Left renal pelvis (tissue), 4 donors: ENCODE measurements around the gene QSOX2. TPM values are rescaled to one million over a fixed set of nuclear protein-coding genes. Genes with fewer than 3 reads are reported as not detected.

Source experiments
- DNase-seq, 4 donors: peaks; one replicate each; pipeline ENCODE4 v3.0.0-alpha.2; 2013; ENCODE audit warnings: low read depth in 4 of 4, low spot score in 3 of 4
- polyA plus RNA-seq, 4 donors: library from polyadenylated mRNA; unstranded; fragments of 120-200 nt; gene quantifications; one replicate each; pipeline ENCODE4 v1.2.1, GENCODE V29; 2013; ENCODE audit not compliant: insufficient read length in 4 of 4

Gene QSOX2
- polyA plus RNA-seq, 4 donors = 14.3 to 20.6 (median 15.5) TPM

DNA sequence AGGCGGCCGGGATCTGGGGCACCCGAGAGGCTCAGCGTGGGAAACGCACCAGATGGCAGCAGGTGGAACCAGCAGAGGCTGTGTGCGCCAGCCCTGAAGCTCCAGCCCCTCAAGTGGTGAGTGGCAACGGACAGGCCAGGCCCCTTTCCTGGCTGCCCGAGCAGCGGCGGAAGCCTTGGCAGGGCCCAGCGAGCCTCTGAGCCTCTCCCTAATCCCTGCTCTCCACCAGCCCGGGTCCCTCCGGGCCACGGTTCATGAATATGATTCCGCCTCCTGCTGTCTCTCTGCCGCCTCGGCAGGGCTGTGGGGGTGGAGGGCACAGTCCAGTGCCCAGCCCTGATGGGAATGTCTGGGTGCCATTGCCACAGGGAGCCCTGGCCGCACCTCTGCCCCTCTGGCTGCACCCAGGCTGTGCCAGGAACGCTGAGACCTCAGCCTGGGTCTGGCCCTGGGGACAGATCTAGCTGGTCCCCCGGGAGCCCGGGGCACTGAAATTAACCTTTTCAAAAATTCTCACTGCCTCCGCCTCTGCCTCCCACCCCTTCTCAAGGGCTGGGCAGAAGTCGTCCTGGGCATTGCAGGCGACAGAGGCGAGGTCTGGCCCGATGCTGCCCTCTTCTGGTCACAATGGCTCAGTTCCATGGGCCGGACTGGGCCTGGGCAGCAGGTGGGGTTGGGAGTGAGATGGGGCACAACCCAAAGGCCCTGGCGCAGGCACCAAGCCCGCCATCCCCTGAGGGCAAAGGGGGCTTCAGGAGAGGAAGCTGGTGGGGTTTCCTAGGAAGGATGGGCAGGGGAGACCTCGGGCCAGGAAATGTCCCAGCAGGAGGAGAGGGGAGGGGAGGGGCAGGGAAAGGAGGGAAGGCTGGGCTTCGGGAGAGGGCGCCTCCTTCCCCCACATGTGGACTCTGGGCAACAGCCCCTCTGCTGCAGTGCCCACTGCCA, 38.0 kb upstream of the QSOX2 start:
- DNase-seq = peak in 2 of 4 donors; percentile 58 to 60

DNA sequence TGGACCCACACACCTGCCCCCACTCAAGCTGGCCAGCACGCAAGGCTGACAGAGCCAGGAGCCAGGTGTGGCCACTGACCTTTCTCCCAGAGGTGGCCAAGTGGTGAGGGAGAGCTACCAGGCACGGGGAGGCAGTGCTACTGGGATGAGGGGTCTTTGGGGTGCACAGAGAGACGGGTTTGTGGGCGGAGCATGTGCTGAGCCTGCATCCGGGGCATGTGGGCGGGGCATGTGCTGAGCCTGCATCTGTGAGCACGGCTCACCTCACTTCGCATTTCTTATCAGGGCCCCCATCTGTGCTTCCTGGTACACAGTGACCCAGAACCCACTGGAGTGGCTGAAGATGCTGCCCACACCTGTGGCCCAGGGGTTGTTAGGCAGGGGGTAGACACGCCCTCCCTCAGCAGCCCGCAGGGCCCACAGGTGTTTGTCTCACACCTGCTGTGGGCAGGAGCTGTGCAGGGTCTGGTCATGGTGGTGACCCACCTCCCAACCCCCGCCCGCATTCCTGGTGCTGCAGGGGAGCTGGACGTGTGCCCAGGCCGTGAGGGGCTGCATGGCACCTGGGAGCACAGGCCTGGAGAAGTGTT, 36.8 kb upstream of the QSOX2 start:
- DNase-seq = no peak

DNA sequence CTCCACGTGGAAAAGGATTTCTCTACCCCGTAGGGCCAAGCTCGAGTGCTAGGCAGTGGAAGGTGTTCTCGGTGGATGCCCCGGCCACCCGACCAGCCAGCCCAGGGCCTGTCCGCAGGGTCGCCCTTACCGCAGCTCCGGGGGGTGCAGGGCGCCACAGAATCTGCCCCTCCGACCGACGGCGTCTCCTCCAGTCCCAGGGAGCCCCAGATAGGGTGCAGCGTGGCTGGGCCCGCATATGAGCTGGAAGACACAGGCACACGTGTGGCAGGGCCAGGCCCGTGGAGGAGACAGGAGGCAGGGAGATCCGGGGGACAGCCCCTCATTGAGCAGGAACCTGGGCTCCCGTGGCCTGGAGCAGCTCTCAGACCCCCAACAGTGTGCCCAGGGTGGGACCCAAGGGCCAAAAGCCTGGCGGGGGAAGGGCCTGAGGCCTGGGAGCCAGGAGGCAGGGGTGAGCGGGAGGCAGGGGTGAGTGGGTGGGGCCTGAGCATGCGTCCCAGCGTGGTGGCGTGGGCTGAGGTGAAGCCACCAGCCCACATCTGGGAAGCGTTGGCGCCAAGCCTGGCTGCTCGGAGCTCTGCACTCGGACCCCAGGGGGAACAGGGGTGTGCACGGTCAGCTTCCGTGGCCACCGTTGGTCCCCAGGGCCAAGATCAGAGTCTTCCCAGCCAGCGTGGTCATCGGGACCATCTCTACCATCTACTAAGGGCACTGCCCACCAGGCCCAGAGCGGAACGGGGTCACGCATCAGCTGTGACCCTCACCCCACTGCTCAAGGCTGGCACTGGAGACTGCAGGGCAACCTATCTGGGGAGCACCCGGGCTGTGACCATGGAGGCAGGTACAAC, 36.0 kb upstream of the QSOX2 start:
- DNase-seq = no peak

DNA sequence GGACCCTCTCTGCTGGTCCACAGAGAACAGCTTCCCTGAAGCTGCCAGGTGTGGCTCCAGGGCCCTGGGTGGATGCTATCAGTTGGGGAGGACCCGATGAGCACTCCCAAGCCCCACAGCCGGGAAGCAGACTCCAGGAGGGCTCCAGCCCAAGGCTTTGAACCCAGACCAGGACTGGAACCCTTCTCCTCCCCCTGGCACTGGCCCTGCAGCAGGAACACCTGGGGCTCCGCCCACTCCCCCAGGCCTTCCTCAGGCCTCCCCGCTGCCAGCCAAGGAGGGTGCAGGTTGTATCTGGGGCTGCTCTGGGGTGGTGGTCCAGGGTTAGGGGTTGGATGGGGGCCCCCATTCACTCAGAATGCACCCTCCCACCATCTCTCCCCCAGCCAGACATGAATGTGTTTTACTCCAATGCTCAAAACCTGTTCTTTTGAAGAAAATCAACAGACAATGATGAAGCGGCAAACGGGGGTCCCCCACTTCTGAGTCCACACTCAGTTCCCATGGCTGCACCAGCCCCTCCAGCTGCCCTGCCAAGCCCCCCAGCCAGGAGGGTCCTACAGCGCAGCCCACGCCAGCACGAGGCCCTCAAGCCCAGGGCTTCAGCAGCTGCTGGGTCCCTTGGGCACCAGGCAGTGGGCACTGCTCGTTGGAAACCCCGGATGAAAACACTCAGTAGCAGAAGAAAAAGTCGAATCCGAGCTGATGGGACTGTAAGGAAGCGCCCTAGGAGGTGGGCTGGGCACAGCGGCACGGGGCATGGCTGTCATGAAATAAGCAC, 35.1 kb upstream of the QSOX2 start:
- DNase-seq = no peak

DNA sequence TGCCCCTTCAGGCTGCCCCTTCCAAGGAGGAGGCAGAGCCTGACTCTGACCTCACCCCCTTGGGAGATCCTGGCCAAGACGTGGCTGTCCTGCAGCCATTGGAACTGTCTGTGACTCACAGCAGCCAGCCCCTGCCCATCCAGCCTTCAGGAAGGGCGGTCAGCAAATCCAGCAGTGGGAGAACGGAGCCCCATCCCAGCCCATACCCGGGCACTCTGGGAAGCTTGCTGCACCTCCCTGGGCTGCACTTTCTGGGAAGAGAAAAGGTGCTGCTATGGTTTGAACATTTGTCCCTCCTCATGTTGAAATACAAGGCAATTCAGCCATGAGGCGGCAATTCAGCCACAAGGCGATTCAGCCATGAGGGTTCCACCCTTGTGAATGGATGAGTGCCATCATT, 33.9 kb upstream of the QSOX2 start:
- no peak for DNase-seq

DNA sequence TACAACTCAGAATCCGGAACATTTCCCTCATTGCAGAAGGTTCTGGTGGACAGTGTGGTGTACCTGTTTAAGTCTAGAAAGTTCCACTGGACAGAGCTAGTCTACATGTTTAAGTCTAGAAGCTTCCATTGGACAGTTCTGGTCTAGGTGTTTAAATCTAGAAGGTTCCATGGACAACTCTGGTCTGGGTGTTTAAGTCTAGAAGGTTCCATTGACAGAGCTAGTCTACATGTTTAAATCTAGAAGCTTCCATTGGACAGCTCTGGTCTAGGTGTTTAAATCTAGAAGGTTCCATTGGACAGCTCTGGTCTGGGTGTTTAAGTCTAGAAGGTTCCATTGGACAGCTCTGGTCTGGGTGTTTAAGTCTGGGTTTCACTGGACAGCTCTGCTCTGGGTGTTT, 33.3 kb upstream of the QSOX2 start:
- no peak for DNase-seq

DNA sequence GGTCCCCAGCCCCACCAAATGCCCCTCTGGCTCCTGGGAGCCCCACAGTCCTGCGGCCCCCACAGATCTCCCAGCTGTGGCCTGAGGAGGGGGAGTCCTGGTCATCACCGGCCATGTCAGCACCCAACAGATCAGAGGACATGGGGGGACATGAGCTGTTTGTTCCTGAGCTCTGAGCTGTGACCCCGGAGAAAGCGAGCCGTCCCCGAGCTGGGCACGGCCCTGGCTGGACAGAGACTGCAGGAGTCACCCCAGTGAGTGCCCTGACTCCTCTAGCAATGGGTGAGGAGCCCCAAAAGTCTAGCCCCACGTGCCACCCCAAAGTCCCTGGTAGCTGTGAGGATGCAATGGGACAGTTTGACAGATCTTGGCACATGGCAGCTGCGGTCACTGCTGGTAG, 32.6 kb upstream of the QSOX2 start:
- DNase-seq = no peak

DNA sequence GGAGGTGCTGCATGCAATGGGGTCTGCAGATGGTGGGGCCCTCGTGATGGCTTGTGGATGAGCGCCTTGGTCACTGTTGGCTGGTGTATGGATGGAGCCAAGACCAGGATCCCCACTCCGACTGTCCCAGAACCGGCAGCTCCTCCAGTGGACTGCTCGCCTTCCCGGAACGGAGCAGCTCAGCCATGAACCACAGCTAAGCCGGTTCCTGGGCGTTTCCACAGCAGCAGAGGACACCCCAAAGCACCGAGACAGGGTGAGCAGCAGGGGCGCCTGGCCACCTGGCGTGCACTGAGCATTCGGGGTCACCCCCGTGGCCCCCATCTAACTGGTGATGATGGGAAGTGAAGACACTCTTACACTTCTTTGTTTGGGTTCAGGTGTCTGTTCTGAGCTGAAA, 32.1 kb upstream of the QSOX2 start:
- no peak for DNase-seq

DNA sequence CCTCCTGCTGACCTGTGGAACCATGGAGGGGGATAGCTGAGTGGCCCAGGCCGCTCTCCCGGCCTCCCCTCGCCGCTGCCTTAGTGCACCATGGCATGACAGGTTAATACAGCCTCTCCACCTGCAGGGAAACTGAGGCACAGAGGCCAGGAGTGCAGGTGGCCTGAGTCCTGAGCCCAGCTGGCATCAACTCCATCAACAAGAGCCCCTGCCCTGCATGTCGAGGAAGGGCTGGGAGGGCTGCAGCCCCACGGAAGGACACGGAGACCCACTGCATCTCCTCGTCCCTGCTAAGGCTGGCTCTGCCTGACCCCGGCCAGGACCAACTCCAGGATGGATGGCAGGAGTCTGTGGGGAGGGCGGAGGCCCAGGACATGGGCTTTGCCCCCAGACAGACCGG, 31.1 kb upstream of the QSOX2 start:
- no peak for DNase-seq

DNA sequence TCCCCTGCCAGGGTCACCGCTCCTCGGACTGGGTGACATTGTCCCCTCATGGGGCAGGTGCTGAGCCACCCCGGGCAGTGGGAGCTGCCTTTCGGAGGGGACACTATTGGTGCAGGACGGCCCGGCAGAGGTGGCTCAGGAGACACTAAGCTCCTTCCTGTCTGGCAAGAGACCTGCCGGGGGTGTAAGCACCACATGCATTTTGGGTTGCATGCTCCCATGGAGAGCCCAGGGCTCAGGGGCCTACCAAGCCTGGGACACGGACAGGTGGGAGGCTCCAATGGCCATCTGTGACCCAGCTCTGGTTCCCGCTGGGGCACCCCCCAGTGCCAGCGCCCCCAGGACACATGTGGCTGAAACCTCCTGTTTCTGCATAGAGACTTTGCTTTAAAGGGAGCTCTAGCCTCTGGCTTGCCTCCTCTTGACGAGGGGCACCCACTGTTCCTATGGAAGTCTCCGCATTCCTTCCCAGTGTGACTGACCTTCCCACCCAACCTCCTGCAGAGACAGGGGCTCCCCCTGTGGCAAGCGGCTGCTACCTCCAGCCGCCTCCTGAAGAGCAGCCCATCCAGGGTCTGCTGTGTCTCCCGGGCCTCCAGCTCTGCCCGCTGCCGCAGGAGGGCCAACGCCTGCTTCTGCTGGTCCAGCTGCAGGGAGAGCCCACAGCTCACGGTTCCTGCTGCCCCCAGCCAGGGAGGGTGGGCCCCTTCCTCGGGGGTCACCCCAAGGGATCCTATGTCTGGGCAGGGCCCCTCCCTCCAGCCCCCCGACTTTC, 30.2 kb upstream of the QSOX2 start:
- no peak for DNase-seq

DNA sequence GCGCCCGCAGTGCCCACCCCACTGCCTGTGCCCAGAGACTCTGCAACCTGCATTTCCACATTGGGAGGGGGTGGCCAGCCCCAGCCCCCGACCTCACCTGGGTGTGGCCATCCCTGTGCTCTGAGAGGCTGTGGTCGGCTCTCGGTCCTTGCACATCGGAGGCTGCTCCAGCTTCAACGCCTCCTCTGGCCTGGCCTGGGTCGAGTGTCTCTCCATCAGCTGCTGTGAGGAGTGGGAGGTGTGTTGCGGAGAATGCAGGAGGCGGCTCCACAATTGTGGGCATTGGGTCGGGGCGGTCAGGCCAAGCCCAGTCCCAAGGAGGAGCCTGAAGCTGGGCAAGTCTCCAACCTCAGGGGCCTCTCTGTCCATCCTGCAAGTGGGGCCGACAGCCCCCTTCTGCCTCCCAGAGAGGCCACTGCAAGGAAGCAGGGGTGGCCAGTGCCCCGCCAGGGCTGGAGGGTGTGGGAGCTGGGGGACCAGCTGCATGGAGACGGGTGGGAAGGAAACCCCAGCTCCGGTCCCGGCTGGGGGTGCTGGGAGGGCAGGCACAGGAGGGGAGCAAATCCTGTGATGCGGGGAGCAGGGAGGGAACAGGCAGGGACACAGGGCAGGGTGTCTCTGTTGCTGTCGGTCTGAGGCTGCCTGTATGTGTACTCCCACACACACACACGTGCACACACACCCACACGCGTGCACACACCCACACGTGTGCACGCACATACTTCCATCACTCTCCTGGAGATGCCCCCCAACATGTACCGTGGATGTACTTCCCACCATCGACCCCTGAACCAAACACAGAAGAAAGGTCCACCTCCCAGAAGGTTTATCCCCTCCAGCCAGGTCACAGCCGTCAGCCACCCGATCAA, 29.4 kb upstream of the QSOX2 start:
- no peak for DNase-seq

DNA sequence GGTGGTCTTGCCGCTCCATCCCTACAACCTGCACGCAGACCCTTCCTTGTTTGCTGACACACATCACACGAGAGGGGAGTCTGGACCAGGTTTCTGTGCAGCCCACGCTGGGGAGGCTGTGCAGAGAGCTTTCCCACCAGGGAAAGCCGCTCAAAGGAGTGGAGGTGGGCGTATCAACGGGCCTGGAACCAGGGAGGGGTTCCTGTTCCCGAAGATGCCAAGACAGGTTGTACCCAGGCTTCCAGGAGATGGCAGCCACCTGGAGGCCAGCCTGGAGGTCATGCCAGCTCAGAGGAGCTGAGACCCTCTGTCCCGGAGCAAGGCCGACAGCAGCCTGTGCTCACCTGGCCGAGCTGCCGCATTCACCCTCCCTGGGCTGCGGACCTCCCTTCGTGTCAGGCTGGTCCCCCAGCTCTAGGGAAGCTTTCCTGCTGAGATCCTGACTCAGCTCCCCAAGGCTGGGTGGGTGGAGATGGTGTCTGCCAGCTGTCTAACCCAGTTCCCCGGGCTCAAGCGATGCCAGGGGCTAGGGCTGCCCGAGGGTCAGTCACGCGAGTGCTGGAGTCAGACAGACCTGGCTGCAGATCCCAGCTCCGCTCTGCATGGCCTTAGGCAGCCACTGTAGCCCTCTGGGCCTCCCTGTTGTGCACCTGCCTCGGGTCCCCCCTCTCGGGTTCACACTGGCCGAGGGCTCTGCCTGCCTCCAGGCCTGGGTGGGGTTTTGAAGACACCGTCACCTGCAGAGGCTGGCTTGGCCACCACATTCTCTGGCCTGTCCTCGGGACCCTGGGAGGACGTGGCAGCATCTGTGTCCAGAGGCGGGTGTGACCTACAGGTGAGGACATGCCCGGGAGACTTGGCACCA, 28.5 kb upstream of the QSOX2 start:
- no peak for DNase-seq

DNA sequence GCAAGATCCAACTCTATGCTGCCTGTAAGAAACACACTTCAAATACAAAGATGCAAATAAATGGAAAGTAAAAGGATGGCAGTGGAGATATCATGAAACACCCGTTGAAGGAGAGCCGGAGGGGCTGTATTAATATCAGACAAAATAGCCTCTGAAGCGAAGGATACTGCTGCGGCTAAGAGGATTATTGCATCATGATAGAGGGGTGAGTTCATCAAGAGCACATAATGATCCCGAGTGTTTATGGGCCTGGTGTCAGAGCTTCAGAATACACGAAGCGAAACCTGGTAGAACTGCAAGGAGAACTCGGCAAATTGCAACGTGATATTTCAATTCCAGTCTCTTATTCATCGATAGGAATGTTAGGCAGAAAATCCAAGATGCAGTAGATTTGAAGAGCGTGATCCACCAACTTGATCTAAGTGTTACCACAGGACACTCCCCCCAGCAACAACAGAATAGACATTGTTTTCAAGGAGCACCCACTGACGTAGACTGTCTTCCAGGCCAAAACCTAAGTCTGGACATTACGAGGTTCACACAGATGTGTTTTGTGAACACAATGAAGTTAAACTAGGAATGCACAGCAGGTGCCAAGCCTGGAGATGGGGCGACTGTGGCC, 27.7 kb upstream of the QSOX2 start:
- DNase-seq = no peak

DNA sequence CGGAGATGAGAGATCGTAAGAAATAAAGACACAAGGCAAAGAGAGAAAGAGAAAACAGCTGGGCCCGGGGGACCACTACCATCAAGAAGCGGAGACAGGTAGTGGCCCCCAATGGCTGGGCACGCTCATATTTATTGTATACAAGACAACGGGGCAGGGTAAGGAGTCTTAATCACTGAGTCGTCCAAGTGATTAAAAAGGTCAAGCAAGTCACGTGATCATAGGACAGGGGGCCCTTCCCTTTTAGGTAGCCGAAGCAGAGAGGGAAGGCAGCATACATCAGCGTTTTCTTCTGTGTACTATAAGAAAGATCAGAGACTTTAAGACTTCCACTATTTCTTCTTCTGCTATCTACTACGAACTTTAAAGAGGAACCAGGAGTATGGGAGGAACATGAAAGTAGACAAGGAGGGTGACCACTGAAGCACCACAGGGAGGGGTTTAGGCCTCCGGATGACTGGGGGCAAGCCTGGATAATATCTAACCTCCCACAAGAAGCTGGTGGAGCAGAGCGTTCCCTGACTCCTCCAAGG, 24.6 kb upstream of the QSOX2 start:
- DNase-seq = no peak

DNA sequence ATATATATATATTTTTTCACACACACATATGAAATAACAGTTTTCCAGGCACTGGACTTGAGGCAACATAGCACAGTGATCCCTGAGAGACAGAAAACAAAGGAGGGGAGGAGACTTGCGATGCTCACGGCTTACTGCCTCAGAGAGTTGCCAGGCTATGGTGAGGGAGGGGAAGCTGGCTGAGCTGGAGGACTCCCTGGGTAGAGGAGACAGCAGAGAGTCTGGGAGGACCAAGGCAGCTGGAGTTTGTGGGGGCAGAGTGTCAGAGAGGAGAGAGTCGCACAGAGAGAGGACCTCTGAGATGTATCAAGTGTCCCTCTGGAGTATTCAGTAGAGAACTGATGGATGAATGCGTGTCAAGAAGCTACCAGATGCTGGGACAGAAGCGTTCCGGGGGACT, 23.1 kb upstream of the QSOX2 start:
- DNase-seq = no peak

DNA sequence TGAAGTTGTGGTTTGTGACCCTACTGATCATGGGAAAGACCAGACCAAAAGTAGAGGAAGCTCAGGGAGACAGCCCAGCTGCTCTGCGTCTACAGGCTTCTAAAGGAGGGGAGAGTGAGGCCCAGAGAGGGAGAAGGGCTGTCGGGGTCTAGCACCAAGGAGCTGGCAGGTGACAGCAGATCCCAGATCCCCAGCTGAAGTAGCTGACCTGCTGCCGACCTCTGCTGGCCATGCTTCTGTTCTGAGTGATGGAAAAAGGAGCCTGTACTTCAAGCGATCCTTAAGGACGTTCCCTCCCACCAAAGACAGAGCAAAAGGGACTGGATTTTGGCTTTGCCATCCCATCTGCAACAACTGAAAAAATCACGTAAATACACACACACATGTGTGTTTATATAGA, 22.7 kb upstream of the QSOX2 start:
- DNase-seq = no peak
